HL-60 (cell line): Measurements from ENCODE around the gene MTCL3.

Source experiments
- DNase-seq, 2 experiments: peaks; one replicate each; pipeline ENCODE4 v3.0.0-alpha.2; 2010 to 2020; ENCODE audit warnings: low read depth in 1 of 2, low spot score in 1 of 2
- H3K27ac ChIP-seq: fragments of 250-450 bp; sonication (Bioruptor Pico); replicated peaks from 2 replicates; pipeline ENCODE4 v1.5.1; 2020; ENCODE audit warnings: mild to moderate bottlenecking, moderate library complexity
- H3K27me3 ChIP-seq: fragments of 250-450 bp; sonication (Bioruptor Pico); 2 replicates; pipeline ENCODE4 v1.5.1; 2021; ENCODE audit warnings: mild to moderate bottlenecking, moderate library complexity; ENCODE audit not compliant: insufficient read depth, poor library complexity, severe bottlenecking
- H3K4me3 ChIP-seq: replicated peaks from 2 replicates; pipeline ENCODE4 v1.5.1; 2011; ENCODE audit warnings: mild to moderate bottlenecking, control low read depth, low read length; ENCODE audit not compliant: insufficient read depth
- GABPA ChIP-seq: IDR thresholded peaks from 2 replicates; pipeline ENCODE4 v1.6.1; 2012; ENCODE audit warnings: low read depth
- POLR2AphosphoS5 ChIP-seq: IDR thresholded peaks from 2 replicates; pipeline ENCODE4 v1.6.1; 2012; ENCODE audit warnings: low read depth
- SPI1 ChIP-seq: IDR thresholded peaks from 2 replicates; pipeline ENCODE4 v1.6.1; 2012; ENCODE audit warnings: low read depth, mild to moderate bottlenecking, borderline replicate concordance
- TF ChIP-seq, protein P1 (sequence below): IDR thresholded peaks from one replicate; pipeline ENCODE4 v1.5.1; 2011; ENCODE audit warnings: low read length, control low read depth, inconsistent platforms; ENCODE audit not compliant: insufficient read depth
- TF ChIP-seq, protein P2 (sequence below): IDR thresholded peaks from 2 replicates; pipeline ENCODE4 v1.6.1; 2012; ENCODE audit warnings: low read depth; ENCODE audit not compliant: insufficient replicate concordance

The MTCL3 gene

DNA sequence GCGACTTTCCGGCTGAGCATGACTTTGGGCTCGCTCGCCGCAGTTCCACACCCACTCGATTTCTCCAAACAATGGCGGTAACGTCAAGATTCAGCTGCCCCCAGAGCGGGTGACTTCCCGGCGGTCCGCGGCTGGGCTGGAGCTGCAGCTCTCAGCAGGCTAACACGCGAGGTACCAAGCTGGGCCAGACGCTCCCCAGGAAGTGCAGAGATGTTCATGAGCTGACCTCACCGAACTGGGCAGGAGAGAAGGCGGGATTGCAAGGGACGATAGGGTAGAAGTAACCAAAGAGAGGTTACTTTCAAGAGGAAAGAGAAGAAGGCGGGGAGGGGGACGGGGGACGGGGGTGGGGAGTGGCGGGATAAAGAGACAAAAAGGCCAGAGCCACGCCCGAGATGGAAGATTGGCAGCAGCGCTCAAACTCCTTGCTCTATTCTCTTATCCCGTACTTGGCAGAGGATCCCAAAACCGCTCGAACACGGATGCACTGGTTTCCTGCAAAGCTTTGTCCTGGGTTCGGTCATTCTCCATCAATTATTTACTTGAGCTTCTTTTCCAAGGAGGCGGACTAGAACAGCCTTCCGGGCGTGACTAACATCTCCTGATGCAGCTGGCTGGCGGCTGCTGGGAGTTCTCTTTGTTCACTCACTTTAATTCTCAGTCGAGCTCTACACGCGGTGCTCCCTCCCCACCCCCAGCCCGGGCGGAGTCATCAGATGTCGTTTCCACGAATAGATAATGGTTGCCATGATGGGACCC lies at the start of gene MTCL3:
Gene MTCL3, minus strand, starts transcription at position 626 of the 759 bp plus-strand sequence.
- H3K4me3 ChIP-seq = no peak within 1 kb of the TSS
- DNase-seq = no peak

DNA sequence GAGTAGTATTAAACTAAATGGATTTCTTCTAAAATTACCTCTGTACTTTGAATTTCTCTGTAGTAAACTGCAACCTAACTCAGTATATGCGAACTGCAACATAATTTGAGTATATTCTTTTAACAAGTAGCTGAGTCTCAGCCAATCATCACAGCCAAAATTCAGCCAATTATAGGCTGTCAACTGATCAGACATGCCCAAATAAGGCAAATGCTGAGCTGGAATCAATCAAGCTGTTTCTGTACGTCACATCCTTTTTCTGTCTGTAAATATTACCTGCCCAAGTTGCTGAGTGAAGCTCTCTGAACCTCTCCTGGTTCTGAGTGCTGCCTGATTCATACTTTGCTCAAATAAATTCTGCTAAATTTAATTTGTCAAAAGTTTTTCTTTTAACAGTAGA lies 48.3 kb upstream of the MTCL3 start:
- H3K27me3 ChIP-seq = no peaks in the 10 kb centered on the region
- no peak overlapping the region for H3K27ac ChIP-seq
- TF ChIP-seq, protein P1, sequence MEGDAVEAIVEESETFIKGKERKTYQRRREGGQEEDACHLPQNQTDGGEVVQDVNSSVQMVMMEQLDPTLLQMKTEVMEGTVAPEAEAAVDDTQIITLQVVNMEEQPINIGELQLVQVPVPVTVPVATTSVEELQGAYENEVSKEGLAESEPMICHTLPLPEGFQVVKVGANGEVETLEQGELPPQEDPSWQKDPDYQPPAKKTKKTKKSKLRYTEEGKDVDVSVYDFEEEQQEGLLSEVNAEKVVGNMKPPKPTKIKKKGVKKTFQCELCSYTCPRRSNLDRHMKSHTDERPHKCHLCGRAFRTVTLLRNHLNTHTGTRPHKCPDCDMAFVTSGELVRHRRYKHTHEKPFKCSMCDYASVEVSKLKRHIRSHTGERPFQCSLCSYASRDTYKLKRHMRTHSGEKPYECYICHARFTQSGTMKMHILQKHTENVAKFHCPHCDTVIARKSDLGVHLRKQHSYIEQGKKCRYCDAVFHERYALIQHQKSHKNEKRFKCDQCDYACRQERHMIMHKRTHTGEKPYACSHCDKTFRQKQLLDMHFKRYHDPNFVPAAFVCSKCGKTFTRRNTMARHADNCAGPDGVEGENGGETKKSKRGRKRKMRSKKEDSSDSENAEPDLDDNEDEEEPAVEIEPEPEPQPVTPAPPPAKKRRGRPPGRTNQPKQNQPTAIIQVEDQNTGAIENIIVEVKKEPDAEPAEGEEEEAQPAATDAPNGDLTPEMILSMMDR = no peak
- TF ChIP-seq SPI1 (no peak), POLR2AphosphoS5 (no peak), GABPA (no peak)
- TF ChIP-seq, protein P2, sequence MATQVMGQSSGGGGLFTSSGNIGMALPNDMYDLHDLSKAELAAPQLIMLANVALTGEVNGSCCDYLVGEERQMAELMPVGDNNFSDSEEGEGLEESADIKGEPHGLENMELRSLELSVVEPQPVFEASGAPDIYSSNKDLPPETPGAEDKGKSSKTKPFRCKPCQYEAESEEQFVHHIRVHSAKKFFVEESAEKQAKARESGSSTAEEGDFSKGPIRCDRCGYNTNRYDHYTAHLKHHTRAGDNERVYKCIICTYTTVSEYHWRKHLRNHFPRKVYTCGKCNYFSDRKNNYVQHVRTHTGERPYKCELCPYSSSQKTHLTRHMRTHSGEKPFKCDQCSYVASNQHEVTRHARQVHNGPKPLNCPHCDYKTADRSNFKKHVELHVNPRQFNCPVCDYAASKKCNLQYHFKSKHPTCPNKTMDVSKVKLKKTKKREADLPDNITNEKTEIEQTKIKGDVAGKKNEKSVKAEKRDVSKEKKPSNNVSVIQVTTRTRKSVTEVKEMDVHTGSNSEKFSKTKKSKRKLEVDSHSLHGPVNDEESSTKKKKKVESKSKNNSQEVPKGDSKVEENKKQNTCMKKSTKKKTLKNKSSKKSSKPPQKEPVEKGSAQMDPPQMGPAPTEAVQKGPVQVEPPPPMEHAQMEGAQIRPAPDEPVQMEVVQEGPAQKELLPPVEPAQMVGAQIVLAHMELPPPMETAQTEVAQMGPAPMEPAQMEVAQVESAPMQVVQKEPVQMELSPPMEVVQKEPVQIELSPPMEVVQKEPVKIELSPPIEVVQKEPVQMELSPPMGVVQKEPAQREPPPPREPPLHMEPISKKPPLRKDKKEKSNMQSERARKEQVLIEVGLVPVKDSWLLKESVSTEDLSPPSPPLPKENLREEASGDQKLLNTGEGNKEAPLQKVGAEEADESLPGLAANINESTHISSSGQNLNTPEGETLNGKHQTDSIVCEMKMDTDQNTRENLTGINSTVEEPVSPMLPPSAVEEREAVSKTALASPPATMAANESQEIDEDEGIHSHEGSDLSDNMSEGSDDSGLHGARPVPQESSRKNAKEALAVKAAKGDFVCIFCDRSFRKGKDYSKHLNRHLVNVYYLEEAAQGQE = no peak
- no peak for DNase-seq
- H3K4me3 ChIP-seq = no peak overlapping the region

More for the DNA sequence above, at the start of gene MTCL3:
- no peak for TF ChIP-seq SPI1
- peaks cover 42% of the 10 kb centered on the region for H3K27me3 ChIP-seq
- no peak within 1 kb of the TSS for H3K27ac ChIP-seq

DNA sequence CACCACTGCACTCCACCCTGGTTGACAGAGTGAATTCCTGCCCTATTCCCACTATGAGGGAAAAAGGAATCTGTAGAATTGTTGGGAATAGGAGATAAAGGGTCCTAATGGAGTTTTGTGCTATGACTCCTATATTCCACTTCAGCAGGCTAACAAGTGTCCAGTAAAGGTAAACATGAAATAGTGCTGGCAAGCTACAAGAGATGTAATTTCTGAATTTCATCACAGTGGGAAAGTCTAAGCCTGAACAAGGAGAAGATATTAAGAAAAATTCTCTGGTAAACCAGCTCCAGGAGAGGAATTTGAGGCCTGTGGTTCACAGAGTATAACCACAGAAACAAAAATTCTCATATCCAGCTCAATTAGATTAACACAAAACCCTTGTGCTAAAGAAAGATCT lies 47.5 kb upstream of the MTCL3 start:
- H3K27me3 ChIP-seq = no peaks in the 10 kb centered on the region
- H3K4me3 ChIP-seq = no peak overlapping the region
- DNase-seq = no peak
- TF ChIP-seq GABPA = no peak
- TF ChIP-seq SPI1 = no peak
- TF ChIP-seq, protein P2 = no peak
- TF ChIP-seq POLR2AphosphoS5 = no peak
- TF ChIP-seq, protein P1 = no peak
- no peak overlapping the region for H3K27ac ChIP-seq

DNA sequence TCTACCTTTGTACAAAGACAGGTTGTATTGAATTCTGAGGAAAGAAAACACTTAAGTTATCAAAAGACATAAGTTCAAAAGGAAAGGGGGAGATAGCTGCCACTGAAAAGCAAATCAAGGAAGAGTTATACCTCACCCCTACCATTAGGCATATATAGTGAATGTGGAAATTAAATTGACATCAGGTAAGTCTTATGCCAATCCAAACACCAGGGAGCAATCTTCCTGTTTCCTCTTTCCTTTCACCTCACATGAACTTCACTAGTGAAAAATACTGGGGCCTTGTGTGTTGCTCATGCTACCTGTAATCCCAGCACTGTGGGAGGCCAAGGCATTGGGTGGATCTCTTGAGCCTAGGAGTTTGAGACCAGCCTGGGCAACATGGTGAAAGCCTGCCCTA lies 47.0 kb upstream of the MTCL3 start:
- Histone ChIP-seq H3K27me3 (no peaks in the 10 kb centered on the region), H3K27ac (no peak overlapping the region), H3K4me3 (no peak overlapping the region)
- no peak for DNase-seq
- TF ChIP-seq POLR2AphosphoS5 (no peak), SPI1 (no peak), GABPA (no peak)
- TF ChIP-seq, protein P1 = no peak
- TF ChIP-seq, protein P2 = no peak
